Measurements from ENCODE around the gene STXBP6. TPM values are rescaled to one million over a fixed set of nuclear protein-coding genes. Genes with fewer than 3 reads are reported as not detected.
"Not testable (repeated sequence)": the region's sequence is repeated elsewhere in the genome, so short reads cannot be mapped to it uniquely, and the experiment has no call there.

The STXBP6 gene
- total RNA-seq, 1 donor from 2014 or later, result 4.9 TPM

DNA sequence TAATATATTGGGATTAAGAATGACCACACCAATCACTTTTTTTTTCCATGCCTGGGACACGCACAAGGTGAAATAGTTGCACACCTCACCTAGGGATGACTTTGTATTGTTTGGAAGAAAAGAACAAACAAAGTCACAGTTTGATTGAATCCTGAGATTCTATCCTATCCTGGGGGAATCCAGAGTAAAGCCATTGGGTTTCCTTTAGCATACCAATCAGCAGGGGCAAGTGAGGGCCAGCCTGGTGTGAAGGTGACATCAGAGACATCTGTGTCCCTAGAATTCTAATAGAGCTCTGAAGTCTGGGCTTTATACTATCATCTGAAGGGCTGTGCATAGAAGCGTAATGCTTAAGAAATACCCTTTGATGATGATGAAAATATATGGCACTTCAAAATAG lies 199.9 kb downstream of the STXBP6 start:
- no peak for DNase-seq

DNA sequence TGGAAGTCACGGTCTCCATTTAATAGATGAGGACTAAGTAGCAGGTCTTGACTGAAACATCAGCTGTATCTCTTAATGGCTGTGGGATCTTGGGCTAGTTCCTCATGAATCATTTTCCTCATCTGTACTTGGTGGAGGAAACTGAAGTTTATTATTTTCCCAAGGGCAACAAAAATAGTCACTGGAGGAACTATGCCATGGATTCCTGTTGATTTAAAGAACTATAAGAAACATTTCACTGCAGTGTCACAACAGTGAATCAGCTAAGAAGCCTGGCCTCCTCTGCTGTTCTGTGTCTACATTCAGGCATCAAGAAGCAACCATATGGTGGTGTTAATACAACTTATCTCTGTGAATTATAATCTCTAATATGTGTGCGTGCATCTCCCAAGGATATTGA lies 200.5 kb downstream of the STXBP6 start:
- DNase-seq, result no peak

- no peak for DNase-seq
Measured at GRCh38 chr14:24848102-24848790, 201.7 kb downstream of the STXBP6 start.

GRCh38 chr14:24847568-24848095 lies 202.3 kb downstream of the STXBP6 start:
- DNase-seq, result no peak

- no peak for DNase-seq
Measured at GRCh38 chr14:24846261-24846660, 203.7 kb downstream of the STXBP6 start.

- no peak for DNase-seq
Measured at GRCh38 chr14:24845851-24846250, 204.1 kb downstream of the STXBP6 start.

DNA sequence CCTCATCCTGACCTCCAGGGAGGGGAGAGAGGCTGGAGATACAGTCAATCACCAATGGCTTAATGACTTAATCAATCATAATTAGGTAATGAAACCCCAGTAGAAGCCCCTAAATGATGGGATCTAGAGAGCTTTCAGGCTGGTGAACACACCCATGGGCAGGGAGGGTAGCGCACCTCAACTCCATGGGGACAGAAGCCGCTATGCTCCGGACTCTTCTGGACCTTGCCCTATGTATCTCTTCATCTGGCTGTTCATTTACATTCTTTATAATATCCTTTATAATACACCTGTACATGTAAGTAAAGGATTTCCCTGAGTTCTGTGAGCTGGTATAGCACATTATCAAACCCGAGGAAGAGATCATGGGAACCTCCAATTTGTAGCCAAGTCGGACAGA lies 205.9 kb downstream of the STXBP6 start:
- no peak for DNase-seq

GRCh38 chr14:24843494-24843893 lies 206.5 kb downstream of the STXBP6 start:
- DNase-seq, result no peak

GRCh38 chr14:24840204-24840893 lies 209.6 kb downstream of the STXBP6 start:
- DNase-seq, result no peak

GRCh38 chr14:24839617-24840203 lies 210.2 kb downstream of the STXBP6 start:
- DNase-seq, result no peak

GRCh38 chr14:24838945-24839616 lies 210.9 kb downstream of the STXBP6 start:
- DNase-seq, result no peak

- DNase-seq, result no peak
Measured at GRCh38 chr14:24837280-24838046, 212.5 kb downstream of the STXBP6 start.

GRCh38 chr14:24836324-24836723 lies 213.6 kb downstream of the STXBP6 start:
- not testable (repeated sequence) for DNase-seq

- no peak for DNase-seq
Measured at GRCh38 chr14:24834956-24835355, 215.0 kb downstream of the STXBP6 start.

GRCh38 chr14:24833385-24833784 lies 216.6 kb downstream of the STXBP6 start:
- DNase-seq, result no peak

- DNase-seq, result no peak
Measured at GRCh38 chr14:24831677-24832076, 218.3 kb downstream of the STXBP6 start.

GRCh38 chr14:24829862-24830261 lies 220.1 kb downstream of the STXBP6 start:
- DNase-seq, result no peak

- DNase-seq, result no peak
Measured at GRCh38 chr14:24828486-24828885, 221.5 kb downstream of the STXBP6 start.

GRCh38 chr14:24826390-24826789 lies 223.6 kb downstream of the STXBP6 start:
- no peak for DNase-seq

DNA sequence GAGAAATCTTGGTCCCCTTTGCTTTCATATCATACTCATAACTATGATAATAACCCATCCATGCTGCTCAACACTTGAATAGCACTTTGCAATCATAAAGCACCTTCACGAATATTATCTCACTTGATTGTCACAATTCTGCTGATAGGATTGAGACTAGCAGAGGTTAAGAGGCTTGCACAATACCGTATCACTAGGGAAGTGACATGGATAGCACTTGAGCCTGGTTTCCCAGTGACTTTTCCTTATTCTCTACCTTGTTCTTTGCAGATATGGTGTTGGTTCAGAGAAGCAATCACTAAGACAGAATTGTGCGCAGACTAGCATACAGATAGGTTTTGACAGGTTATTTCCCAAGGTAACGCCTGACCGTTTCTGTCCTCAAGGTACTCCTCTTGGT lies 229.3 kb downstream of the STXBP6 start:
- DNase-seq, result no peak

DNA sequence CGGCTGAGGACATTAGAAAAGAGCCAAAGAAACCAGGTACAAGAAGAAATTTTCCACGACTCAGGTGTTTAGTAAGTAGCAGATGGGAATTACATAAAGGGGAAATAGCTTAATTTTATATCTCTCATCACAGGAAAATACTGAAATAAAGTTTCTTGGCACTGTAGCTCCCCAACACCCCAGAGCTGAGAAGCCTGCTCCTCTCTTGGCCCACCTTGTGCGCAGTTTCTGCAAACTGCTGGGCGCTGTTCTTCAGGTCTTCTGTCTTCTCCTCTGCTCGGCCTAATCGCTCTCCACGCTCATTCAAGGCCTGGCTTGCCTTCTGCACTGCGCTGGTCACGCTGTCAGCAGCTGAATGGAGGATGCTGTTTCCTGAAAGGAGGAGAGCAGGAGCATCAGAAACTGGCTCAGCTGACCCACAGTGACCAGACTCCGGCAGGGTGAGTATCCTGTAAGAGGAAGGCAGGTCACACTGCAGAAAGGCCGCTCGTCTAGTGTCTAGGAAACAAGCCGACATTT lies 231.1 kb downstream of the STXBP6 start:
- no peak for DNase-seq
